K562 (cell line): ENCODE measurements around the gene MDH1B. TPM values are rescaled to one million over a fixed set of nuclear protein-coding genes. Genes with fewer than 3 reads are reported as not detected.
A peak's percentile ranks its signal among the peaks of the same experiment; 100 is the strongest.

ENCODE experiments used
- ATAC-seq: fragments of 200-7000 bp; cut with Tn5 transposase; 3 replicates; pipeline ENCODE4 v1.9.1; 2020; ENCODE audit warnings: moderate library complexity
- BruUV-seq: library from RNA; stranded (reverse); fragments of 400-500 nt; replicated peaks from 2 replicates; lab custom pipeline; 2021; lab: Mats Ljungman, UMichigan
- CTCF ChIA-PET: fragments of 300-600 bp; formaldehyde crosslinking; extraction: SDS; loops from one replicate; lab custom pipeline; 2021; ENCODE audit warnings: low intra/inter-chr PET ratio; lab: Yijun Ruan, JAX
- POLR2A ChIA-PET: fragments of 300-600, 350-650 bp; sonication (Branson Sonifier 250); formaldehyde crosslinking; extraction: SDS; loops from one replicate; lab custom pipeline; 2021; ENCODE audit warnings: antibody characterized with exemption, inconsistent platforms; lab: Yijun Ruan, JAX
- DNase-seq, 4 experiments: peaks; one replicate each; pipeline versions ENCODE4 v3.0.0 to v3.0.0-alpha.2; 2011 to 2018; ENCODE audit warnings: low spot score in 3 of 4, mixed read lengths in 3 of 4; ENCODE audit errors: extremely low read depth in 1 of 4
- FAIRE-seq: peaks from 2 replicates; lab custom pipeline; 2011; peaks lifted over from hg19 to GRCh38; lab: Jason Lieb, UNC
- H2AFZ ChIP-seq: 2 replicates; pipeline ENCODE4 v1.6.0; 2011; ENCODE audit warnings: low read depth, low read length, control low read depth, inconsistent platforms
- H3K27ac ChIP-seq: fragments of 200-600 bp; 3 replicates; pipeline ENCODE4 v1.8.0; 2011; ENCODE audit warnings: low read depth, mild to moderate bottlenecking, control low read depth, inconsistent platforms, low read length, moderate library complexity, mixed read lengths; ENCODE audit errors: extremely low read depth
- H3K27me3 ChIP-seq, 2 experiments: fragments of 300-600 bp in 1 of 2; 2 replicates in 1 of 2; 3 replicates in 1 of 2; pipeline versions ENCODE4 v1.6.0 to v1.8.0; 2011; ENCODE audit warnings: inconsistent platforms in 2 of 2, low read length in 2 of 2, mild to moderate bottlenecking in 1 of 2, mixed read lengths in 1 of 2, moderate library complexity in 1 of 2; ENCODE audit not compliant: control insufficient read depth in 2 of 2, insufficient read depth in 2 of 2
- H3K36me3 ChIP-seq: fragments of 300-600 bp; 3 replicates; pipeline ENCODE4 v1.8.0; 2011; ENCODE audit warnings: mild to moderate bottlenecking, low read length, inconsistent platforms; ENCODE audit not compliant: control insufficient read depth, insufficient read depth
- H3K4me1 ChIP-seq, 2 experiments: fragments of 200-600 bp in 1 of 2; replicated peaks in 1 of 2; 2 replicates in 1 of 2; 3 replicates in 1 of 2; pipeline versions ENCODE4 v1.5.1 to v1.8.0; 2011; ENCODE audit warnings: inconsistent platforms in 2 of 2, low read length in 2 of 2, mild to moderate bottlenecking in 1 of 2, mixed read lengths in 1 of 2, moderate library complexity in 1 of 2; ENCODE audit not compliant: control insufficient read depth in 2 of 2, insufficient read depth in 2 of 2
- H3K4me2 ChIP-seq: 2 replicates; pipeline ENCODE4 v1.6.1; 2011; ENCODE audit warnings: low read length, control low read depth, inconsistent platforms, mixed read lengths; ENCODE audit not compliant: insufficient read depth
- H3K4me3 ChIP-seq: fragments of 200-600 bp; sonication (generic), shearing (Covaris generic); 2 replicates; pipeline ENCODE4 v1.5.1; 2016; ENCODE audit warnings: control low read depth, inconsistent platforms
- H3K79me2 ChIP-seq: fragments of 200-600 bp; 3 replicates; pipeline ENCODE4 v1.8.0; 2011; ENCODE audit warnings: low read length, inconsistent platforms; ENCODE audit not compliant: control insufficient read depth, insufficient read depth
- H3K9ac ChIP-seq, 2 experiments: 2 replicates each; pipeline versions ENCODE4 v1.6.0 to v1.6.1; 2011; ENCODE audit warnings: low read depth in 2 of 2, low read length in 2 of 2, control low read depth in 1 of 2, inconsistent platforms in 1 of 2, mild to moderate bottlenecking in 1 of 2, mixed read lengths in 1 of 2; ENCODE audit not compliant: insufficient read depth in 1 of 2
- H3K9me1 ChIP-seq: one replicate; pipeline ENCODE4 v1.6.0; 2011; ENCODE audit warnings: inconsistent platforms, mild to moderate bottlenecking, low read length, moderate library complexity; ENCODE audit not compliant: control insufficient read depth, insufficient read depth
- H3K9me3 ChIP-seq: replicated peaks from 2 replicates; pipeline ENCODE4 v1.5.1; 2011; ENCODE audit warnings: low read depth, low read length, inconsistent platforms; ENCODE audit not compliant: control insufficient read depth, insufficient read depth
- H4K20me1 ChIP-seq: replicated peaks from 2 replicates; pipeline ENCODE4 v1.6.1; 2011; ENCODE audit warnings: low read length, inconsistent platforms, mixed read lengths; ENCODE audit not compliant: control insufficient read depth, insufficient read depth
- ARID1B ChIP-seq: fragments of 450-650 bp; IDR thresholded peaks from 2 replicates; pipeline ENCODE4 v1.6.1; 2016; ENCODE audit warnings: antibody characterized with exemption, mild to moderate bottlenecking, inconsistent platforms
- CAMTA2 ChIP-seq: fragments of 250-450 bp; sonication (Bioruptor Pico); conservative IDR thresholded peaks from 2 replicates; pipeline ENCODE4 v1.5.1; 2022
- MAFF ChIP-seq: IDR thresholded peaks from 2 replicates; pipeline ENCODE4 v1.6.1; 2012; ENCODE audit warnings: low read length, improper control_type of control experiment
- MAFG ChIP-seq: fragments of 450-650 bp; conservative IDR thresholded peaks from 2 replicates; pipeline ENCODE4 v1.6.1; 2016; ENCODE audit warnings: missing genetic modification characterization, missing compliant biosample characterization
- MAFK ChIP-seq: IDR thresholded peaks from 2 replicates; pipeline ENCODE4 v1.6.1; 2011; ENCODE audit warnings: low read length, improper control_type of control experiment
- NFE2 ChIP-seq: IDR thresholded peaks from 2 replicates; pipeline ENCODE4 v1.6.1; 2014; ENCODE audit warnings: antibody characterized with exemption, low read depth
- NFE2L1 ChIP-seq: fragments of 450-650 bp; IDR thresholded peaks from 2 replicates; pipeline ENCODE4 v1.6.1; 2016; ENCODE audit warnings: missing genetic modification characterization, low read depth, mild to moderate bottlenecking, missing compliant biosample characterization, moderate library complexity, borderline replicate concordance
- REST ChIP-seq, 2 experiments: fragments of 450-650 bp; formaldehyde crosslinking in 1 of 2; IDR thresholded peaks; 2 replicates each; pipeline versions ENCODE4 v1.4.0 to v1.6.1; 2014 to 2020; ENCODE audit warnings: mild to moderate bottlenecking in 2 of 2, borderline replicate concordance in 1 of 2, low read depth in 1 of 2
- ZHX1 ChIP-seq: fragments of 150-350 bp; conservative IDR thresholded peaks from 2 replicates; pipeline ENCODE4 v1.6.1; 2014; ENCODE audit warnings: low read length
- ZNF316 ChIP-seq: fragments of 450-650 bp; IDR thresholded peaks from 2 replicates; pipeline ENCODE4 v1.6.1; 2016
- WGBS: fragments of 100-300 bp; shearing (Covaris generic); methylation state at CpG from one replicate; pipeline ENCODE4 v1.1.6; 2016; ENCODE audit warnings: low coverage, mixed read lengths; ENCODE audit not compliant: insufficient coverage; ENCODE audit errors: missing lambda C conversion rate; 5-methylcytosine and 5-hydroxymethylcytosine counted together
- in situ Hi-C: fragments of 300-500 bp; cut with MboI; formaldehyde crosslinking; loops from 4 replicates; pipeline ENCODE4 v1.15.0; 2018; ENCODE audit warnings: inconsistent platforms, mixed read lengths
- intact Hi-C: fragments of 100-400 bp; cut with micrococcal nuclease; formaldehyde crosslinking; loops from 2 replicates; pipeline ENCODE4 v1.14.2; 2022
- polyA plus RNA-seq, 8 experiments: library from polyadenylated mRNA; depleted of rRNA in 4 of 8; stranded (reverse) in 5 of 8; unstranded in 3 of 8; fragments of >200 nt; fragmentation: Nextera tagmentation in 2 of 8; fragmentation: Illumina TruSeq in 1 of 8; extraction: Ambion mirVana in 2 of 8; extraction: Trizol in 1 of 8; gene quantifications; 2 replicates each; pipeline versions ENCODE4 v1.2.1 to v1.2.3, GENCODE V29; 2011 to 2014; ENCODE audit warnings: inconsistent platforms in 1 of 8, missing spikeins in 1 of 8
- total RNA-seq, 7 experiments: library from RNA; depleted of rRNA in 6 of 7; stranded (reverse); fragments of >200 nt in 6 of 7; fragmentation: Illumina TruSeq in 2 of 7; extraction: Trizol in 2 of 7; gene quantifications; 2 replicates each; pipeline versions ENCODE4 v1.2.1 to v1.2.3, GENCODE V29; 2011 to 2021; ENCODE audit warnings: low replicate concordance in 1 of 7

Gene MDH1B
- total and polyA plus RNA-seq, 9 of the 15 experiments (the other 6 are each of a cell fraction or from before 2014, with no cell fraction given) = 0.06 to 0.16 (median 0.14) TPM; not detected in 5

- no peak for TF ChIP-seq ZHX1
- TF ChIP-seq, all 486 proteins: peak for 4
These were observed 41.8 kb downstream of the MDH1B start (continued) for GRCh38 chr2:206723288-206723687.

- Histone ChIP-seq H3K4me3 (no peak overlapping the region), H3K36me3 (no peaks in the 10 kb centered on the region), H3K4me2 (no peak overlapping the region), H3K9me1 (no peaks in the 10 kb centered on the region), H2AFZ (no peak overlapping the region), H4K20me1 (no peaks in the 10 kb centered on the region), H3K9me3 (no peaks in the 10 kb centered on the region), H3K79me2 (no peaks in the 10 kb centered on the region), H3K9ac (no peak overlapping the region), H3K27ac (no peak overlapping the region), H3K27me3 (no peaks in the 10 kb centered on the region), H3K4me1 (no peaks in the 10 kb centered on the region)
- no TSS peak for BruUV-seq
- in situ Hi-C loops = no loop called here
- ChIA-PET POLR2A (no interaction called here), CTCF (no interaction called here)
- no peak for DNase-seq
- FAIRE-seq = no peak
- intact Hi-C loops = no loop called here
- 2% methylated on average over 4 of the region's 4 CpGs for WGBS
- ATAC-seq = no peak
- TF ChIP-seq NFE2L1 (tag) (peak; percentile 53; the same call in 1 of the 2 replicates), NFE2 (peak; percentile 70), MAFK (peak; percentile 35; the same call in 1 of the 2 replicates), ARID1B (no peak), MAFG (tag) (peak; percentile 62), MAFF (peak; percentile 53; the same call in 1 of the 2 replicates), REST (IDR thresholded peaks at IDR 0.05; ENCODE audit: borderline replicate concordance) (no peak), REST (CRISPR knock-in tag; IDR thresholded peaks at IDR 0.05; ENCODE audit: low read depth) (no peak), ZNF316 (peak; percentile 72), CAMTA2 (CRISPR knock-in tag) (no peak)
These were observed 43.7 kb downstream of the MDH1B start for GRCh38 chr2:206721256-206721920.
